LNCAP (cell line): ENCODE measurements around the gene CSMD2.

Experiments used
- CTCF ChIP-seq: fragments of 450-650 bp; IDR thresholded peaks from 2 replicates; pipeline ENCODE4 v1.5.1; 2017; ENCODE audit warnings: mild to moderate bottlenecking

Gene CSMD2

GRCh38 chr1:33470495-33471012 lies 694.5 kb downstream of the CSMD2 start:
- peak; percentile 86 for TF ChIP-seq CTCF

GRCh38 chr1:33469691-33470090 lies 695.3 kb downstream of the CSMD2 start:
- TF ChIP-seq CTCF: no peak

GRCh38 chr1:33468967-33469366 lies 696.1 kb downstream of the CSMD2 start:
- no peak for TF ChIP-seq CTCF

- TF ChIP-seq CTCF: no peak
Measured at GRCh38 chr1:33468531-33468930, 696.5 kb downstream of the CSMD2 start.

GRCh38 chr1:33468011-33468410 lies 697.0 kb downstream of the CSMD2 start:
- TF ChIP-seq CTCF: no peak

- no peak for TF ChIP-seq CTCF
Measured at GRCh38 chr1:33466159-33466558, 698.9 kb downstream of the CSMD2 start.

- TF ChIP-seq CTCF: no peak
Measured at GRCh38 chr1:33465316-33465715, 699.7 kb downstream of the CSMD2 start.

GRCh38 chr1:33464552-33464951 lies 700.5 kb downstream of the CSMD2 start:
- TF ChIP-seq CTCF: no peak
